Activated CD4-positive, alpha-beta T cell treated with anti-CD3 and anti-CD28 coated beads, Interleukin-2, amount 50 U/mL, for 1 hour (primary cell): ENCODE results near the gene RHCE.
"Not testable (repeated sequence)": the region's sequence is repeated elsewhere in the genome, so short reads cannot be mapped to it uniquely, and the experiment has no call there.

Source experiments
- DNase-seq: peaks from one replicate; pipeline ENCODE4 v3.0.0-alpha.2; 2020

Gene RHCE

GRCh38 chr1:25420715-25421114 lies at the start of gene RHCE:
TSS of gene RHCE (minus strand) at chr1:25420825. CDS start at chr1:25420786, 39 bp downstream.
- DNase-seq: not testable (repeated sequence)

- DNase-seq: no peak
Observed at GRCh38 chr1:25469177-25469576, 48.6 kb upstream of the RHCE start.

- no peak for DNase-seq
Observed at GRCh38 chr1:25468033-25468432, 47.4 kb upstream of the RHCE start.

- no peak for DNase-seq
Observed at GRCh38 chr1:25467616-25468015, 47.0 kb upstream of the RHCE start.

GRCh38 chr1:25467193-25467592 lies 46.6 kb upstream of the RHCE start:
- DNase-seq: no peak

GRCh38 chr1:25462732-25463131 lies 42.1 kb upstream of the RHCE start:
- DNase-seq: no peak

- no peak for DNase-seq
Observed at GRCh38 chr1:25461849-25462248, 41.2 kb upstream of the RHCE start.

GRCh38 chr1:25460816-25461215 lies 40.2 kb upstream of the RHCE start:
- DNase-seq: not testable (repeated sequence)

GRCh38 chr1:25460020-25460419 lies 39.4 kb upstream of the RHCE start:
- no peak for DNase-seq

GRCh38 chr1:25458541-25459298 lies 38.1 kb upstream of the RHCE start:
- DNase-seq: no peak

- no peak for DNase-seq
Observed at GRCh38 chr1:25456502-25456901, 35.9 kb upstream of the RHCE start.

GRCh38 chr1:25451908-25452307 lies 31.3 kb upstream of the RHCE start:
- DNase-seq: no peak

- no peak for DNase-seq
Observed at GRCh38 chr1:25450891-25451290, 30.3 kb upstream of the RHCE start.

GRCh38 chr1:25447547-25447946 lies 26.9 kb upstream of the RHCE start:
- no peak for DNase-seq

- DNase-seq: no peak
Observed at GRCh38 chr1:25445993-25446538, 25.4 kb upstream of the RHCE start.

- not testable (repeated sequence) for DNase-seq
Observed at GRCh38 chr1:25444604-25445003, 24.0 kb upstream of the RHCE start.

- no peak for DNase-seq
Observed at GRCh38 chr1:25443030-25443699, 22.5 kb upstream of the RHCE start.

- DNase-seq: no peak
Observed at GRCh38 chr1:25442178-25442577, 21.6 kb upstream of the RHCE start.

GRCh38 chr1:25439287-25439686 lies 18.7 kb upstream of the RHCE start:
- DNase-seq: no peak

GRCh38 chr1:25437672-25438071 lies 17.0 kb upstream of the RHCE start:
- DNase-seq: no peak

GRCh38 chr1:25435397-25436108 lies 14.9 kb upstream of the RHCE start:
- no peak for DNase-seq

GRCh38 chr1:25433389-25434186 lies 13.0 kb upstream of the RHCE start:
- DNase-seq: no peak
